Stimulated activated CD8-positive, alpha-beta memory T cell treated with anti-CD3 and anti-CD28 coated beads, Interleukin-4, amount 100 ng/mL, for 4 hours (primary cell): ENCODE results near the gene STEAP1B.

Experiments used
- DNase-seq, 2 donors: peaks; one replicate each; pipeline ENCODE4 v3.0.0-alpha.2; 2020; ENCODE audit warnings: low read depth in 2 of 2, low spot score in 1 of 2

The STEAP1B gene

GRCh38 chr7:22403344-22403743 lies 96.6 kb downstream of the STEAP1B start:
- no peak for DNase-seq

DNA sequence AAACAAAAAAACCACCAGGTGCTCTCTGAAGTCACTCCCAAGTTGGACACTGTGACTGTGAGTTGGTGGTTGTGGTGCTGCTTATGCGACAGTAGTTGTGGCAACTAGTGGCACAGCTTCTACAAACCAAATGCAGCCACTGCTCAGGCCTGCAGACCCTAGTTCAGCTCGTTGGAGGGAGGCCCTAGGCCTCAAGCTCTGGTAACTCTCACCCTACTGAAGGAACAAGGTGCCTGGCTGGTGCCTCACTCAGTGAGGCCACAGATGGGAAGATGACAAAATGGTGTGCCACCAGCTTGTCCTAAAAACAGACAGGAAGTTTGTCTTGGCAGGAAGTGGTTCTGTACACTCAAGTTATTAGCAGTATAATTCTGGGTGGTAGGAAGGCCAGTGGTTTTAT lies 97.7 kb downstream of the STEAP1B start:
- DNase-seq, result no peak

- DNase-seq, result no peak
Measured at GRCh38 chr7:22400936-22401553, 98.9 kb downstream of the STEAP1B start.

- DNase-seq, result no peak
Measured at GRCh38 chr7:22400150-22400814, 99.7 kb downstream of the STEAP1B start.

- no peak for DNase-seq
Measured at GRCh38 chr7:22399546-22399945, 100.4 kb downstream of the STEAP1B start.

GRCh38 chr7:22399091-22399490 lies 100.9 kb downstream of the STEAP1B start:
- no peak for DNase-seq

DNA sequence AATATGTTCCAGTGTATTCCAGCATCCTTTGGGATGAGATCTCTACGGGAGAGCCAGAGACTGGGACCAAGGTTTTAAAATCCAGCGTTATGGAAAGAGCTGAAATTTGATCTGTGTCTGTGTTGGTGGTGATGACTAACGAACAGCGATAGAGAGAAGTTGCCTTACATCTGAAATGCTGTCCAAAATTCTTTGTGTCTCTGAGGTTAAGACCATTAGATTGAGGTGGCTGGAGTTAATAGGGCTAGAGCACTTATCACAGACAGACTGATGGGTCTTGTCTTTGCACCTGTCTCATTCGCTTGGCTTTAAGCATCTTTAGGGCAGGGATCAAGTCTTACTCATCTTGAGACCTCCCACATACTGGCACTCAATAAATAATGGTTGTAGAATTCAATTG lies 102.0 kb downstream of the STEAP1B start:
- DNase-seq, result no peak

- DNase-seq, result no peak
Measured at GRCh38 chr7:22395222-22395621, 104.8 kb downstream of the STEAP1B start.

DNA sequence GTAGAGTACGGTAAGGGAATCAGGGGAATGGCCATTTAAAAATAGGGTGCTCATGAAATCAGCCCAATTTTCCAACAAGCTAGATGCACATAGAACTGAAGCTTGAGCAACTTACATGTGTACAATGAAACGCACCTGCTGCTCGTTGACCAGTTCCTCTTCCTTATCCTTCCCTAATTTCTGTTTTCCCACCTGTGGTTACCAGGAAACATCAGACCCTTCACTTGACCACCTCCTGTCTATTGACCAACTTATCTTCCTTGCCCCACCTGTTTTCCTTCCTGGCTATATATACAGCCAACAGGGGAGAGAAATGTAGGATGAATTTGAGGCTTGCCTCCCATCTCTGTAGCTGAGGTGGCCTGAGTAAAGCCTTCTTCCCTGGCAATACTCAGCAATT lies 105.2 kb downstream of the STEAP1B start:
- DNase-seq, result no peak

DNA sequence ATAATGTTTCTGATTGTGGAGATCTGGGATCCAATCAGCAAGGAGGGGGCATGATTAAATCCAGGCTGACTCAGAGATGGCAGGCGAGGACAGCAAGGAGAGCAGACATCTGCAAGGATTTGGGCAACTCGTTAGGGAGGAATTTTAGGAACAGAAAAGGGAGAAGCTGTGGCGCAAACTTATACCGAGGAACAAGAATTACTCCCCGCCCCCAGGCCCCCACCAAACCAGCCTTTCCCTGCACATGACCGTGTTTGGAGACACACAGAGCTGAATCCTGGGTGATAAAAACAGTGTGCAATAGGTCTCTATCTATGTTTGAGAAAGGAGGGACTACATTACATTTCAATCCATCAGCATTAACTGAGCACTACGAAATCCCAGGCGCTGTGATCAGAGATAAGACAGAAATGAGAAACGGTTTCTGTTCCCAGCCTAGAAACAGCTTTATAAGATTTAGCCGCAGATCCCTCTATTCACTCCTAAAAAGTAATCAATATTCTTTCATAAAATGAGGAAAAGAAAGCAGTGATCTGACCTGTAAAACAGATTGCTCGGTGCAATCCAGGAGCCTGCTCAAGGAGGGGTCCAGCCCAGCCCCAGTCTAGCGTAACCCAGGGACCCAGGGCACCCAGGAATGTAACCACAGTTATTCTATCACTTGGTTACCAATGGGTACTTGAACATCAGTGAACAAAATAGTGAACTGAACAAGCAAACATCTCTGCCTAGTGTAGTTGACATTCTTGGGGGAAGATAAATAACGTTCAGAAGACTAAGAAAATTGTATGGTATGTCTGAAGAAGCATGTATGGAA lies 105.9 kb downstream of the STEAP1B start:
- DNase-seq, result no peak

GRCh38 chr7:22390516-22390915 lies 109.5 kb downstream of the STEAP1B start:
- DNase-seq, result no peak

GRCh38 chr7:22389892-22390291 lies 110.1 kb downstream of the STEAP1B start:
- DNase-seq, result no peak

- DNase-seq, result no peak
Measured at GRCh38 chr7:22387583-22387982, 112.4 kb downstream of the STEAP1B start.

- DNase-seq, result no peak
Measured at GRCh38 chr7:22386865-22387264, 113.1 kb downstream of the STEAP1B start.

- no peak for DNase-seq
Measured at GRCh38 chr7:22386206-22386858, 113.7 kb downstream of the STEAP1B start.

- no peak for DNase-seq
Measured at GRCh38 chr7:22385326-22385725, 114.7 kb downstream of the STEAP1B start.

DNA sequence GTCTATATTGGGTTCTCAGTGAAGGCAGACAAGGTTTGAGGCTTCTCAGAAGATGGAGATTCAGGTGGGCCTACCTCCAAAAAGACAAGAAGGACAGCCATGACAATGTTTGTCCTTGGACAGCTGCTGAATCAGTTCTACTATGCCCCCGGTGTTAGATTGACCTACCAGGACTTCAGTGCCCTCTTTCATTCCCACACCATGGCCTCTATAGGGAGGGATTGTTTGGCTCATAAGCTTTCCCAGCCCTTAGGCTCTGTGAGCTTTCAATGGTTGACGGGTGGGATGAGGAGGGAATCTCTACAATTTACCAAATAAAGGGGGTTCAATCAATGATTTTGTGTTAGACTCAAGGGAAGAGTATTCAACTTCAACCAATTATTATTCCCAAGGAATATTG lies 119.7 kb downstream of the STEAP1B start:
- DNase-seq, result no peak

- no peak for DNase-seq
Measured at GRCh38 chr7:22378199-22378980, 121.6 kb downstream of the STEAP1B start.

DNA sequence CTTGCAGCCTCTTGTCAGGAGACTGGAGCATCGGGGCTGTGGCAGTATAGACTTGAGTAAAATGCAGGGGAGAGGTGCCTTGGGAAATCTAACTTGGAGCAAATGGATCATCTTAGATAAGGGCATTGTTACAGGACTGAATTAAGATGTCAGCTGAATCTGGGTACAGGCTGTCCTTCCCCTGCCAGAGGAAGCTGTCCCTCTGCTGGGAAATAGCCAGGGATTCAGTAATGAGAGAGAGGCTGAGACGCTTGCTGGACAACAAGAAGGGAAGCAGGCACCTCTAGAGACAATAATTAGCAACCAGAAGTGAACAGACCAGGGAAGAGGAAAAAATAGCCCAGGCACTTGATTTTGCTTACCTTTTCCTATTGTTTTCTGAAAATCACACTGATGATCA lies 122.3 kb downstream of the STEAP1B start:
- no peak for DNase-seq

GRCh38 chr7:22375359-22376048 lies 124.5 kb downstream of the STEAP1B start:
- DNase-seq, result no peak
